ENCODE data around the gene TECPR1.

Gene TECPR1

DNA sequence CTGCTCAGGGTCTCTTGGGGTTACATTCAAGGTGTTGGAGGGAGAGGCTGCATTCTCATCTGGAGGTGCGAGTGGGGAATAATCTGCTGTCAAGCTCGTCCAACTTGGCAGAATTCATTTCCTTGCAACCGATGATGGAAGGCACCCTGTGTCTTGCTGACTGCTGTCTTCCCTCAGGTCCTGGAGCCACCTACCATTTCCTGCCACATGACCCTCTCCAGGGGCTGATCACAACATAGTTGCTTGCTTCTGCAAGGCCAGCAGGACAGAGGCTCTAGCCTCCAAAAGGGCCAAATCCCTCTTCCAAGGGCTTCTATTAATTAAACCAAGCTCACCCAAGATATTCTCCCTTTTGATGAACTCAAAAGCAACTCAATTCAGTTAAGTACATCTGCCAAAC lies 15.3 kb upstream of the TECPR1 start:
- H3K27ac ChIP-seq (ENCODE audit: extremely low read depth, low read depth, low read length), result no peak overlapping the region
- no peak overlapping the region for H3K4me3 ChIP-seq (ENCODE audit: low read depth, low read length)
- no peaks in the 10 kb centered on the region; a peak in 1 of 3 replicates for H3K36me3 ChIP-seq (ENCODE audit: control insufficient read depth in 2 of 2, insufficient read depth in 1 of 2, low read length in 2 of 2)
- H3K9me3 ChIP-seq (ENCODE audit: control insufficient read depth, insufficient read depth, low read depth, low read length), result no peaks in the 10 kb centered on the region
- H3K4me1 ChIP-seq (ENCODE audit: control insufficient read depth, insufficient read depth, low read length), result no peaks in the 10 kb centered on the region
- ChIA-PET POLR2A (no interaction called here), CTCF (interaction anchor here (0.6 to 0.7 kb wide), 2 partner anchors 169 to 180 kb away, joined by 3 to 5 read pairs; no protein-coding TSS in a partner anchor)
- TF ChIP-seq ZNF404 (tag by site-specific recombination; IDR thresholded peaks at IDR 0.05) (no peak), ZNF670 (tag by site-specific recombination; IDR thresholded peaks at IDR 0.05; ENCODE audit: low read depth) (no peak), ZBTB1 (tag by site-specific recombination; IDR thresholded peaks at IDR 0.05) (no peak), ZNF311 (tag by site-specific recombination; IDR thresholded peaks at IDR 0.05; ENCODE audit: borderline replicate concordance) (no peak), ZNF155 (tag by site-specific recombination; IDR thresholded peaks at IDR 0.05) (no peak), ZFP69B (tag by site-specific recombination; IDR thresholded peaks at IDR 0.05) (no peak), ZNF132 (tag by site-specific recombination; IDR thresholded peaks at IDR 0.05; ENCODE audit: borderline replicate concordance) (no peak), ZNF423 (tag by site-specific recombination; IDR thresholded peaks at IDR 0.05) (no peak), ZNF677 (tag by site-specific recombination; IDR thresholded peaks at IDR 0.05) (no peak), HOXA7 (CRISPR knock-in tag; IDR thresholded peaks at IDR 0.05; ENCODE audit: borderline replicate concordance) (no peak)
- TF ChIP-seq, protein P1, sequence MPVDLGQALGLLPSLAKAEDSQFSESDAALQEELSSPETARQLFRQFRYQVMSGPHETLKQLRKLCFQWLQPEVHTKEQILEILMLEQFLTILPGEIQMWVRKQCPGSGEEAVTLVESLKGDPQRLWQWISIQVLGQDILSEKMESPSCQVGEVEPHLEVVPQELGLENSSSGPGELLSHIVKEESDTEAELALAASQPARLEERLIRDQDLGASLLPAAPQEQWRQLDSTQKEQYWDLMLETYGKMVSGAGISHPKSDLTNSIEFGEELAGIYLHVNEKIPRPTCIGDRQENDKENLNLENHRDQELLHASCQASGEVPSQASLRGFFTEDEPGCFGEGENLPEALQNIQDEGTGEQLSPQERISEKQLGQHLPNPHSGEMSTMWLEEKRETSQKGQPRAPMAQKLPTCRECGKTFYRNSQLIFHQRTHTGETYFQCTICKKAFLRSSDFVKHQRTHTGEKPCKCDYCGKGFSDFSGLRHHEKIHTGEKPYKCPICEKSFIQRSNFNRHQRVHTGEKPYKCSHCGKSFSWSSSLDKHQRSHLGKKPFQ (tag by site-specific recombination; IDR thresholded peaks at IDR 0.05), result no peak
- TF ChIP-seq, protein P2, sequence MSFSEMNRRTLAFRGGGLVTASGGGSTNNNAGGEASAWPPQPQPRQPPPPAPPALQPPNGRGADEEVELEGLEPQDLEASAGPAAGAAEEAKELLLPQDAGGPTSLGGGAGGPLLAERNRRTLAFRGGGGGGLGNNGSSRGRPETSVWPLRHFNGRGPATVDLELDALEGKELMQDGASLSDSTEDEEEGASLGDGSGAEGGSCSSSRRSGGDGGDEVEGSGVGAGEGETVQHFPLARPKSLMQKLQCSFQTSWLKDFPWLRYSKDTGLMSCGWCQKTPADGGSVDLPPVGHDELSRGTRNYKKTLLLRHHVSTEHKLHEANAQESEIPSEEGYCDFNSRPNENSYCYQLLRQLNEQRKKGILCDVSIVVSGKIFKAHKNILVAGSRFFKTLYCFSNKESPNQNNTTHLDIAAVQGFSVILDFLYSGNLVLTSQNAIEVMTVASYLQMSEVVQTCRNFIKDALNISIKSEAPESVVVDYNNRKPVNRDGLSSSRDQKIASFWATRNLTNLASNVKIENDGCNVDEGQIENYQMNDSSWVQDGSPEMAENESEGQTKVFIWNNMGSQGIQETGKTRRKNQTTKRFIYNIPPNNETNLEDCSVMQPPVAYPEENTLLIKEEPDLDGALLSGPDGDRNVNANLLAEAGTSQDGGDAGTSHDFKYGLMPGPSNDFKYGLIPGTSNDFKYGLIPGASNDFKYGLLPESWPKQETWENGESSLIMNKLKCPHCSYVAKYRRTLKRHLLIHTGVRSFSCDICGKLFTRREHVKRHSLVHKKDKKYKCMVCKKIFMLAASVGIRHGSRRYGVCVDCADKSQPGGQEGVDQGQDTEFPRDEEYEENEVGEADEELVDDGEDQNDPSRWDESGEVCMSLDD (tag by site-specific recombination; IDR thresholded peaks at IDR 0.05), result no peak
- TF ChIP-seq, protein P3, sequence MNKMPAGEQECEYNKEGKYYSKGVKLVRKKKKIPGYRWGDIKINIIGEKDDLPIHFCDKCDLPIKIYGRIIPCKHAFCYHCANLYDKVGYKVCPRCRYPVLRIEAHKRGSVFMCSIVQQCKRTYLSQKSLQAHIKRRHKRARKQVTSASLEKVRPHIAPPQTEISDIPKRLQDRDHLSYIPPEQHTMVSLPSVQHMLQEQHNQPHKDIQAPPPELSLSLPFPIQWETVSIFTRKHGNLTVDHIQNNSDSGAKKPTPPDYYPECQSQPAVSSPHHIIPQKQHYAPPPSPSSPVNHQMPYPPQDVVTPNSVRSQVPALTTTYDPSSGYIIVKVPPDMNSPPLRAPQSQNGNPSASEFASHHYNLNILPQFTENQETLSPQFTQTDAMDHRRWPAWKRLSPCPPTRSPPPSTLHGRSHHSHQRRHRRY (tag by site-specific recombination; IDR thresholded peaks at IDR 0.05), result no peak

DNA sequence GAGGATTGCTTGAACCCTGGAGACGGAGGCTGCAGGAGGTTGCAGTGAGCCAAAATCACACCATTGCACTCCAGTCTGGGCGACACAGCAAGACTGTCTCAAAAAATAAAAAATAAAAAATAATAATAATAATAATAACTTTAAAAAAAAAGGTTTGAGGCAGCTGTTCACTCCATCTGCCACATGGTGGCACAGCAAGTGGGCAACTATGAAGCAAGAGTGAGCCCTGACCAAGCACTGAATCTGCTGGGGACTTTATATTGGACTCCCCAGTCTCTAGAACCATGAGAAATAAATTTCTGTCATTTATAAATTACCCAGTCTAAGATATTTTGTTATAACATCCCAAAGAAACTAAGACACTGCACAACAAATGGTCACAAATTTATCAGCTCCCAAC lies 14.8 kb upstream of the TECPR1 start:
- no peak overlapping the region for H3K4me3 ChIP-seq (ENCODE audit: low read depth, low read length)
- no peaks in the 10 kb centered on the region for H3K9me3 ChIP-seq (ENCODE audit: control insufficient read depth, insufficient read depth, low read depth, low read length)
- H3K36me3 ChIP-seq (ENCODE audit: control insufficient read depth in 2 of 2, insufficient read depth in 1 of 2, low read length in 2 of 2), result no peaks in the 10 kb centered on the region; a peak in 1 of 3 replicates
- H3K27ac ChIP-seq (ENCODE audit: extremely low read depth, low read depth, low read length), result no peak overlapping the region
- TF ChIP-seq ZNF335 (tag by site-specific recombination; conservative IDR thresholded peaks at IDR 0.05) (no peak), ZNF121 (tag by site-specific recombination; IDR thresholded peaks at IDR 0.05) (no peak), ZNF768 (tag by site-specific recombination; IDR thresholded peaks at IDR 0.05) (no peak), ZNF529 (tag by site-specific recombination; IDR thresholded peaks at IDR 0.05; ENCODE audit: insufficient replicate concordance) (no peak), ZNF623 (tag by site-specific recombination; IDR thresholded peaks at IDR 0.05) (no peak), ZNF202 (tag by site-specific recombination; IDR thresholded peaks at IDR 0.05; ENCODE audit: borderline replicate concordance) (no peak), GLIS1 (tag by site-specific recombination; IDR thresholded peaks at IDR 0.05) (no peak), SP2 (tag by site-specific recombination; IDR thresholded peaks at IDR 0.05) (no peak), SP3 (tag by site-specific recombination; IDR thresholded peaks at IDR 0.05) (no peak)
- TF ChIP-seq, protein P4, sequence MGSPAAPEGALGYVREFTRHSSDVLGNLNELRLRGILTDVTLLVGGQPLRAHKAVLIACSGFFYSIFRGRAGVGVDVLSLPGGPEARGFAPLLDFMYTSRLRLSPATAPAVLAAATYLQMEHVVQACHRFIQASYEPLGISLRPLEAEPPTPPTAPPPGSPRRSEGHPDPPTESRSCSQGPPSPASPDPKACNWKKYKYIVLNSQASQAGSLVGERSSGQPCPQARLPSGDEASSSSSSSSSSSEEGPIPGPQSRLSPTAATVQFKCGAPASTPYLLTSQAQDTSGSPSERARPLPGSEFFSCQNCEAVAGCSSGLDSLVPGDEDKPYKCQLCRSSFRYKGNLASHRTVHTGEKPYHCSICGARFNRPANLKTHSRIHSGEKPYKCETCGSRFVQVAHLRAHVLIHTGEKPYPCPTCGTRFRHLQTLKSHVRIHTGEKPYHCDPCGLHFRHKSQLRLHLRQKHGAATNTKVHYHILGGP (tag by site-specific recombination; IDR thresholded peaks at IDR 0.05), result no peak
- H3K4me1 ChIP-seq (ENCODE audit: control insufficient read depth, insufficient read depth, low read length), result no peaks in the 10 kb centered on the region
- POLR2A ChIA-PET, result interaction anchor here (0.7 kb wide), 1 partner anchor 464 kb away, joined by 3 read pairs; no protein-coding TSS in a partner anchor
- CTCF ChIA-PET, result interaction anchor here (0.6 to 0.7 kb wide), 2 partner anchors 169 to 180 kb away, joined by 3 to 5 read pairs; no protein-coding TSS in a partner anchor

Measured in HEK293 (cell line).